GM20431 (cell line): ENCODE results near the gene KLHL25.
"Not testable (repeated sequence)": the region's sequence is repeated elsewhere in the genome, so short reads cannot be mapped to it uniquely, and the experiment has no call there.

ENCODE experiments used
- in situ Hi-C: fragments of 300-500 bp; cut with MseI, MboI; formaldehyde crosslinking; loops from one replicate; pipeline ENCODE4 v1.15.0; 2020; ENCODE audit warnings: low sequenced_read_pairs; ENCODE audit not compliant: unreplicated experiment

Gene KLHL25

DNA sequence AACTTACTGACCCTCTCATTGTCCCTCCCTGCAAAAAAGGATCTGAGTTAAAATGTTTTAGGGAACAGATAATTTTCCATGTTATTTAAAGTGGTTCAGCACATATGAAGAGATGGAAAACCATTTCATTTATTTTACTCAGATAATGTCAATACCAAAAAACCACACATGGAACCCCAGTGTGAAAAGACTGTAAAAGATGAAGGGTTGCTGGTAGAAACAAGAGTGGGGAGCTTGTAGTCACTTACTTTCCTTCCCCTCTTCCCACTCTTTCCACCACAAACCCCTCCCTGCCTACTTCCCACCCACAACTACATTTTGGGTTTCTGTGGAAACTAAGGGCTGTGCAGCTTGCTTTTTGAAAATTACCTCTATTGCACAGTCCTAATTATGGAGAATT, 18.5 kb upstream of the KLHL25 start:
- in situ Hi-C loops = no loop called here

DNA sequence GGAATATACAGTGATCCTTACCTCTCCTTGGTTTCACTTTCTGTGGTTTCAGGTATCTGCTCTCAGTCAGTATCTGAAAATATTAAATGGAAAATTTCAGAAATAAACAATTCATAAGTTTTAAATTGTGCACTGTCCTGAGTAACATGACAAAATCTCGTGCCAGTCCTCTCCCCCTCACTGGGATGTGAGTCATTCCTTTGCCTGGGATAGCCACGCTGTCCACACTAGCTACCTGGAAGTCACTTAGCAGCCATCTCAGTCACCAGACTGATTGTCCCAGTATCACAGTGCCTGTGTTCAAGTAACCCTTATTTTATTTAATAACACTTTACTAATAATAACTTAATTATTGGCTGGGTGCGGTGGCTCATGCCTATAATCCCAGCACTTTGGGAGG, 15.3 kb upstream of the KLHL25 start:
- in situ Hi-C loops = no loop called here

DNA sequence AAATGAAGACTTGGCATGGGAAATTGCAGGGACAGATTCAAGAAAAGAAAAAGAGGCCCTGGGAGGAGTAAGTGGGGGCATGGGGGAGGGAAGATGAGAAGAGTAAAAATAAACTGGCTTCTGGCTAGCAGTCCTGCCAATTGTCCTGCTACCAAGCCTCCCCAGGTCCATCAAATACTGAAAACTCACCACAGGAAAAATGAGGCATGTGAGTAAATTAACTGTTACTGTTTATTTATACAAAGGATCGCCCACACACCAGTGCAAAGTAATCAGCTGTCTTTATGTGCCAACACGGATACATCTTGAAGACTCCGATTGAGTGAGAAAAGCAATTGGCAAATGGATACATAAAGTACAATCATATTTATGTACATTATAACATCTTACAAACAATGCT, 10.7 kb upstream of the KLHL25 start:
- in situ Hi-C loops = no loop called here

DNA sequence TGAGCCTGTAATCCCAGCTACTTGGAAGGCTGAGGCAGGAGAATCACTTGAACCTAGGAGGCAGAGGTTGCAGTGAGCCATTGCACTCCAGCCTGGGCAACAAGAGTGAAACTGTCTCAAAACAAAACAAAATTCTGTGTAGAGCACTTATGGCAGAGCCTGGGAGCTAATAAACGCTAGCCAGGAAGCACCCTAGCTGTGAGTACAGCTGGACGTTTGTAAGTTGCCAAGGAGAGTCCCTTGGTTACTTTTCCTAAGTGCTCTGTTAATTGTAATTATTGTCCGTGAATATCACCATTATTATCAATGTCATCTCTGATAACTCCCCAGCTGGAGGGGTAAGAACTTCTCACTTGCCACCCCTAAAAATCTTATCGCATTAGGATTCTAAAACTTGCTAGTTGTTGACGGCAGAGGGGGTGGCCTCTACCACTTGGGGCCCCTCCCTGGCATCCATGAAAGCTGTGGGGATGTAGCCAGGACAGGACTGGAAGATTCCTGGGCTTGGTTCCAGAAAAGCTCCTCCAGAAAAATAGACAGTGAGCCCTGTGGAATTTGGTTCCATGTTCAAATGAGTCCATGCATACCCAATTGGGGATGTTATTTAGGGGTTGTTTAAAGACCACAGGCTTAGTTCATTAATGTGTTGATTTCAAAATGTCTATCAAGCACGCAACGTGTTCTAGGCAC, 9.9 kb upstream of the KLHL25 start:
- in situ Hi-C loops = no loop called here

DNA sequence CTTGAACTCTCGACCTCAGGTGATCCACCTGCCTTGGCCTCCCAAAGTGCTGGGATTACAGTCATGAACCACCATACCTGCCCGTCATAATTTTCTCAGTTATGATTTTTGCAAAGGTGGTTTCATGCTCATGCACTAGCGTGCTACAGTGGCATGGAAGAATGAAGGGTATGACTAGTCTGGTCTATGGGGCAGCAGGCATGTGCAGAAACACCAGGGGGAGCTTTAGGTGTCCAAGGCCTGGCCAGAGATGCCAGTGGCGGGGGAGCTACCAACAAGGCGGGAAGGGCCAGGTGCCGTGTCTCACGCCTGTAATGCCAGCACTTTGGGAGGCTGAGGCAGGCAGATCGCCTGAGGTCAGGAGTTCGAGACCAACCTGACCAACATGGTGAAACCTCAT, 7.9 kb upstream of the KLHL25 start:
- in situ Hi-C loops = not testable (repeated sequence)

DNA sequence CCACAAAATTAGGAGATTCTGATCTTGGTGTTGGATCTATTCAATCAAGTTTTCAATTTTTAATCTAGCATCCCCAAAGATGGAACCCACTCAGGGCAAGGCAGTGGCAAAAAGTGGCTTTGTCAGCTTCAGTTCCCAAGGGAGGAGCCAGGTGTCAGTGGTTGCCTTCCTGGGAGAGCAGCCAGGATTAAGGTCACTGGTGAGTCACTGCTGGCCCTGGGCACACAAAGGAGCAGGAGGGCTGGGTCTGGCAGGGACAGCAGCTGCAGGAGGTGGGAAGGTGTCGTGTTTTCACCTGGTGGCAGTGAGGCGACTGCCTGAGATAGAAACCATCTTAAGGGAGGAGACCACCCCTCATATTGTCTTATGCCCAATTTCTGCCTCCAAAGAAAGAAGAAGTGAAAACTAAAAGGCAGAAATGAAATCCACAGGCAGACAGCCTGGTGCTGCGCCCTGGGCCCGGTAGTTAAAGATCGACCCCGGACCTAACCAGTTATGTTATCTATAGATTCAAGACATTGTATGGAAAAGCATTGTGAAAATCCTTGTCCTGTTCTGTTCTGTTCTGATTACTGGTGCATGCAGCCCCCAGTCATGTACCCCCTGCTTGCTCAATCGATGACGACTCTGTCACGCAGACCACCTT, 5.9 kb upstream of the KLHL25 start:
- in situ Hi-C loops = no loop called here

DNA sequence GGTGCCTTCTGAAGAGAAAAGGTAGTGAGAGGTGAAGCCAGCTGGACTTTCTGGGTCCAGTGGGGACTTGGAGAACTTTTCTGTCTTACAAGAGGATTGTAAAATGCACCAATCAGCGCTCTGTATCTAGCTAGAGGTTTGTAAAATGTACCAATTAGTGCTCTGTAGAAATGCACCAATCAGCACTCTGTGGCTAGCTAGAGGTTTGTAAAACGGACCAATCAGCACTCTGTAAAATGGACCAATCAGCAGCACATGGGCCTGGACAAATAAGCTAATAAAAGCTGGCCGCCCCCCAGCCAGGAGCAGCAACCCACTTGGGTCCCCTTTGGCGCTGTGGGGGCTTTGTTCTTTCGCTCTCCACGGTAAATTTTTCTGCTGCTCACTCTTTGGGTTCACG, 1.6 kb upstream of the KLHL25 start:
- in situ Hi-C loops = not testable (repeated sequence)

DNA sequence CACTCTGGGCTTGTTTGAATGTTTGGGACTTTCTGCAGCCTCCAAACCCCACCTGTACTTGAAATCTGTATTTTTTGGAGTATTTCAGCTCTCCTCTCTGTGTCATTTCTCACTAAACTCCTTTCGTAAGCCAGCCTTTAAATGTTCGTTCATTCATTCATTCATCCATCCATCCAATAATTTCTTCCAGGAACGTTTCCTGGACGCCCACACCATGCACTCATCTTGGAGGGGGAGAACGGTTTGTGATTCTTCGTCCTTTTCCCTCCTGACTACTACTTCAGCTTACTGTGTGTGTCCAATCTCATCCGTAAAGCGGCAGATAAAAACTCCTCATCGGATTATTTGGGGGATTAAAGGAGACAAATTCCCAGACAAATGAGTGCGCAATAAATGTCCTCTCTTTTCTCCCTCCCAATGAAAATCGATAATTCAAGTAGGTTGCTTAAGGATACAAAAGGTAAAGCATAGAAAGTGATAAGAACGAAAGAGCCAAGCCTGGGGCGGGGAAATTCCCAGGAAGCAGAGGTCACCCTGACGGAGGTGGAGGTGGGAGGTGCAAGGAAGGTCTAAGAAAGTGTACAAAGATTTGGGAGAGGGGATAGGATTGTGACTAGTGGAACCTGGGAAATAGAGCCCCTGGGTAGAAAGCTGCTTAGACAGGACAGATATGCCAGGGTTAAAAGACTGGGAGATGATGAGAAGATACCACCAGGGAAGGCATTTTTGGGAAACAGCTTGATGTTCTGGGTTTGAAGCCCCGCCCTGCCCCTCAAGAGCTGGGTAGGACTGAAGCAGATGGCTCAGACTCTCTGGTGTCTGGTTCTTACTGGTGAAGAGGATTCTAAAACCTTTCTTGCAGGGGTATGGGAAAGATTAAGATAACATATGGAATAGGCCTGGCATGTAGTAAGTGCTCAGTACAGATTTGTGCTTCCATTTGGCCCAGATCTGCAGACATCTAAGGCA, 896 bp upstream of the KLHL25 start:
- in situ Hi-C loops = no loop called here

DNA sequence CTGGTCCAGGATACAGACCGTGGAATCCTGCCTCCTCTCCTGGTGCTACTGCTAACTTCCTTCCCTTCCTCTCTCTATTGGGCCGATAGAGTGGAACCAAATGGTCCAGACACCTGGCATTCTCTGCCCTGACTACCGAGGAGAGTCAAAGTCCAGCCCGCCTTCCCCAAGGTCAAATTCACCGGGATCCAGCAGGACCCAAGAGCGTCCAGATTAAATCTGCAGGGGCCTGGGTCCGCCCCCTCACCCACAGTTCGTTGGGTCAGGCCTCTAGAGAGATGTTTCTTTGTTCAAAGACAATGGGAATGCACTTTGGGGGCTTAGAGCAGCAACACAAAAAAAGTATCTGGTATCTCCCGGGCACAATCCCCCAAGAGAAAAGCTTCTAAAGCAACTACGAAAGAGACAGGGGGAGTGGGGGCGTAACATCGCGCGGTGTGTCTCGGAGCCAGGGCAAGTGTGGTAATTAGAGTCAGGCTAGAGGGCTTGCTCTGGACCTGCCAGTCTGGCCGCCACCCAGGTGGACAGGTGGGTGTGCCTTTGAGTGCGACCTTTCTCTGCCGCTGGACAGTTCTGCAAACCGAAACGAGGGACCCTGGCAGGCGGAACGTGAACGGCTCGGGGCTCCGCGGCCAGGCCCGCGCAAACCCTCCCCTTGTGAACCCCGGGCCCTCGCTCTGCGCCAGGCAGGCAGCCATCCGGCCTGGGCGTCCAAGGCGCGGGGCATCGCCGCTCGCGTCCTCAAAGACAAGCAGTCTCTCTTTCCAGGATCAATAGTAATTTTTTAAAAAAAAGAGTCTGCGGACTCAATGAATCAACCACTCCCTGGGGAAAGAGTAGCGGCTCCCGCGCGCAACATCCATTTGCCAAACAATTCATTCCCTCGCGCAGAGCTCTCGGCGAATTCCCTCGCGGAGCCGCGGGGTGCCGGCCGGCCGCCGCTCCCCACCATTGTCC, 806 bp downstream of the KLHL25 start:
- in situ Hi-C loops = no loop called here

DNA sequence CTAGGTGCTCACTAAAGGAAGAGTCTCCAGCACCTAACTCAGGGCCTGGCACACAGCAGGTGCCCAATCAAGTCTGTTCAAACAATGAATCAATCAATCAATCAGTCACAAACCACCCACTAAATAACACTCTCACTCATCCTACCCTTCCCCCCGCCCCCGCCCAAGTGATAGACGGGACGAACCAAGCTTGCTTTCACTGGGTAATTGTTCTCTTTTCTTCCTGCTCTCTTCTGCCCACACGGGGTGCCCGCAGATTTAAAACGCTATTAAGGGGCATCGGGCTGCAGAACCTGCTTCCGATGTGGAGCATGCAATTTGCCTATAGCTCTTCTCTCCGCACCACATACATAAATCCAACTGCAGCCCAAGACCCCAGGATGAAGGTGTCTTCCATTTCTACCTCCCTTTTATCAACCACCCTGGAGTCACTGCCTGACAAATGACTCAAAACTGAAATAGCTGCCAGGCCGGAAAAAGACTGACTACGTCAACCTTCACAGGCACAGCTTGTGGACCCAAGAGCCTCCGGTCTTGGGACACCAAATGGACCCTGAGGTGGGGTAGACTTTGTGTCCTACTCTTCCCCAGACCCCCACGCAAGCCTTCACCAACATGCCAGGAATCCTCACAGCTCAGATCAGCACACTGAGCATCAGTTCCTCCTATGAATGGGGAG, 1.7 kb downstream of the KLHL25 start:
- in situ Hi-C loops = no loop called here

DNA sequence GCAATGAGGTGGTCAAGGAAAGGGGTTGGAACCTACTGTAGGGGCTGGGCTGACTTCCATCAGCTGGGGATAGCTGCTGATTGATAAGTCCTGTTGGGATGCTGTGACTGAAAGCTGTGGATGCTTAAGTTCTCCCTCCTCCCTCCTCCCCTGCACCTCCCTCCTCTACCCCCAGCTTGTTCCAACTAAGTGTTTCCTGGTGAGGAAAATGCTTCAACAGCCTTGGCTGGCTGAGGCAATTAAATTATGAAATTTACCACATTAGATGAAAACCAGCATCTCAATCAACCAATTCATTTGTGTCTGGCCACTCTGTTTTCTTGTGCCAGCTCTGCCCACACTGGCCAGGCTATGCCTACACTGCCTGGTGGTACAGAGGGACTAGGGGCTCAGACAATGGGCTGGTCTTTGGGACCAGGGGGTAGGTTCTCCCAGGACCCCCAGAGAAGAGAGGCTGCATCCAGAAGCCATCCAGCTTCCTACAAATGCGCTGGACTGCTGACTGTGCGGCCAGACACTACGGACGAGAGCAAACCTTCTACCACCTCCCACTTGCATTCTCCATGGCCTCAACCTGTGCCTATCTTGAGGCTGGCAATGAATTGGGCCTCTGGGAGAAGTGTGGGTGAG, 2.5 kb downstream of the KLHL25 start:
- in situ Hi-C loops = no loop called here

DNA sequence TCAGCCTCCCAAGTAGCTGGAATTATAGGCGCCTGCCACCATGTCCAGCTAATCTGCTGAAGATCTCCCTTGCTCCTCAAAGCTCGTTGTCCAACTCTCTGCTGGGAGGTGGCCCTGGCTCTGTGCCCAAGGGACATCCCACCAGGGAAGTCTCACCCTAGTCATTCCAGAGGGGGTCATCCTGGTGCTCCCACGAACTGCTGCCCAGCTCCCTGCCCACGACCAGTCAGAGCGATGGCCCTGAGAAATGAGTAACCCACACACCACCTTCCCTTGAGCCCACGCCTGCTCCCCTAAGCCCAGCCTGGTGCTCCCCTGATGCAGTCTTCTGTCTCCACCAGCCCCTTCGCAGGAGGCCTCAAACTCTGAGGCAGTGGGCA, 5.2 kb downstream of the KLHL25 start:
- in situ Hi-C loops = no loop called here

DNA sequence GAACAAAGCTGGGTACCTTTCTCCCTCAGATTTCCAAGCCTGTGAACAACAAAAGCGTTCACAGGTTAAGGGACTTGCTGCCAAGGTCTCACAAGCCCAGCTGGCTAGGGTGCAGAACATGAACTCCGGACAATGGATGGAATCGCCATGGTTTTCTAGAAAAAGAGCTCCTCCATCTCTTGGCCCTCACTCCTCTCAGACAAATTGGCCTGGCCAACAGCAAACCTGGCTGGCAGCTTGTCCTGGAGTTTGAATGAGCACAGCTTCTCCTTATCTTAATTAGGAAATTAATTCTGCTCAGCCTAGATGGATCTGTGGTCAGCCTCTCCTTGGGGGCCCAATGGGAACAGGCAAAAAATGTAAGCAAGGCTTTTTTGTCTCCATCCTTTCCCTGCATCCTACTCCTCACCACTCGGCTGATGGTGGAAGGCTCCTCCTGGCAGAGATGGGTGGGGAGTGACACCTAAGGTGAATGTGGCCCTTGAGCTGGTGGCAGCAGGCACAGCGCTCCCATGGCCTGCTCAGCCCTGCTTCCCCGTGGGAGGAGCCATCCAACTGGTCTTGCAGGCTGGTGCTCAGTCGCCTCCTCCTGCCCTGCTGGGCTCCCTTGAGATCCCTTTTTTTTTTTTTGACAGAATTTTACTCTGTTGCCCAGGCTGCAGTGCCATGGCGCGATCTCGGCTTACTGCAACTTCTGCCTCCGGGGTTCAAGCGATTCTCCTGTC, 5.8 kb downstream of the KLHL25 start:
- in situ Hi-C loops = no loop called here

DNA sequence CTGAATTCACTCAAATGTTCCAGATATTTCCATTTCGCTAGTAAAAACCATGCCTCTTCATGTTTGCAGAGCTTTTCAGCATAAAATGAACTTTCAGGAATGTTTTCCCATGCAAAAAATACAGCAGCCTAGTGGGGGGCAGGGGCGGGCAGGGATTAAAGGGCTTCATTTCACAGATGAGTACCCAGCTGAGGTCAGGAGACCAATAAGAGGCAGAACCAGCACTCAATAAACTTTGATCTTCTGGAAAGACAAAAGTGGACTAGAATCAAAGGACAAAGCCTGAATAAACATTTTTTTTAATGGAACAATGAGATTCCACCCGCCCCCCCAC, 8.0 kb downstream of the KLHL25 start:
- in situ Hi-C loops = no loop called here

DNA sequence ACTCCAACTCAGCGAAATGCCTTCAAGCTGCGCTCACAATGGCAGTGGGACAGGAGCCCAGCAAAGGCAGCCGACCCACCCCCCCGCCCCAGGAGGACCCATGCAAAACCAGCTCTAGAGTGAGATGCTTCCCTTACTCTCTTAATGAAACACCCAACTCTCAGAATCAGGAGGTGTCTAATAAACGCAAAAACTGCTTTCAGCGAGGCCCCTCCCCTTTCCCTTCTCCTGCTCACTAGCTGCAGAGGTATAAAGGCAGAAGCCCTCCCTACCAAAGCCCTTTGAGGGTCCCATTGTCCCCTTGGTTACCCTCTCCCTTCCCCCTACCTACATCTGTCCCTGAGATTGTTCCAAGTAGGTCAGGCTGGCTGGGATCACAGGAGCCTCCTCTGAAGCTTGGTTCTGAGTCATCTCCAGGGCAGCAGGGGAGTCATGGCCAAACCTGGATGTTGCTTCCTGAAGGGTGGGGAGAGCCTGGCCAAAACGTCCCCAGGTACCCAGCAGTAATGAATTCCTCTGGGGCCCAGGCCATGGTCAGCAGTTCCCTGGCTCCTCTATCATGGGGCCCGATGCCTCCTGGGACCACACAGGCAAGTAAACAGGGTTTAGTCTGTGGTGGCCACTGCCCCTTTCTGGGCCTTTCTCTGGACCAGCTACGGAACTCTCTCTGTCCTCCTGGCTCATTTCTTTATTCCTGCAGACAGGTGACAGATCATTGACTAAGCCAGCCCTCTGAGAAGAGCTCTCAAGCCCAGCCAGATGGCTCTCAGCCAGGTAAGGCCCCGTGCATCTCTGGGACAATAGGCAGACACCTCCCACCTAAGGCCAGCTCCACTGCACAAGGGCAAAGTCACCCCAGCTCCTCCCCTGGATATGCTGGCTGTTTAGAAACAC, 8.6 kb downstream of the KLHL25 start:
- in situ Hi-C loops = no loop called here

DNA sequence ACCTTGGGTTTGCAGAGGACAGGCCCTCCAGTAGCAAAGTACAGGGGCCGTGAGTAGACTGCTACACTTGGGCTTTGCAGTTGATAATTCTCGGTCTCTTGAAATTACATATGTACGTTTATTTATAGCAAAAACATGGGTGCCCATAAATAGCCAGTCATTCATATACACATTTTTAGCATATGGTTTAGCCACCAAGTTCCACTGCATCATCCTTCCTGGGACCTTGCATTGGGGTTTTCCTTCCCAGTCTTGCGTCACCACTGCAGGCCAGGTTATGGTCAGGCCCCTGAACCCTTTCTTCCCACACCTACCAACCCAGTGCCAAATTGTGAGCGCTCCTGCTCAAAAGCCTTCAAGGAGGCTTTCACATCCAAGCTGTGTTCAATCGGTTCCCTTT, 12.7 kb downstream of the KLHL25 start:
- in situ Hi-C loops = no loop called here

DNA sequence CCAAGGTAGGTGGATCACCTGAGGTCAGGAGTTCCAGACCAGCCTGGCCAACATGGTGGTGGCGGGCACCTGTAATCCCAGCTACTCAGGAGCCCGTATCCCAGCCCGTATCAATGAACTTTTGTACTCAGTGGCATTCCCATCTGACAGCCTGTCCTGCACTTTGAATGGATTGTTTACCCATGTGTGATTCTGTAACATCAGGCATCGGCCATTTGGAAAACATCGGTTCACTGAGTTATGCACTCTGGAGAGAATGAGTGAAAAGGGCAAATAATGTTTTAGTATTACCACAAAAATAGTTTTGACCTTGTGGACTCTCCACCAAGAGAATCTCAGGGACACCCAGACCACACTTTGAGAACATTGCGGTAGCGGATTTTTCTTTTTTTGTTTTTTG, 13.6 kb downstream of the KLHL25 start:
- in situ Hi-C loops = no loop called here
